ENCODE data around the gene VPS9D1. TPM values are rescaled to one million over a fixed set of nuclear protein-coding genes. Genes with fewer than 3 reads are reported as not detected.

Gene VPS9D1
- total and polyA plus RNA-seq, 4 donors, result 3.6 to 7.2 (median 4.1) TPM

DNA sequence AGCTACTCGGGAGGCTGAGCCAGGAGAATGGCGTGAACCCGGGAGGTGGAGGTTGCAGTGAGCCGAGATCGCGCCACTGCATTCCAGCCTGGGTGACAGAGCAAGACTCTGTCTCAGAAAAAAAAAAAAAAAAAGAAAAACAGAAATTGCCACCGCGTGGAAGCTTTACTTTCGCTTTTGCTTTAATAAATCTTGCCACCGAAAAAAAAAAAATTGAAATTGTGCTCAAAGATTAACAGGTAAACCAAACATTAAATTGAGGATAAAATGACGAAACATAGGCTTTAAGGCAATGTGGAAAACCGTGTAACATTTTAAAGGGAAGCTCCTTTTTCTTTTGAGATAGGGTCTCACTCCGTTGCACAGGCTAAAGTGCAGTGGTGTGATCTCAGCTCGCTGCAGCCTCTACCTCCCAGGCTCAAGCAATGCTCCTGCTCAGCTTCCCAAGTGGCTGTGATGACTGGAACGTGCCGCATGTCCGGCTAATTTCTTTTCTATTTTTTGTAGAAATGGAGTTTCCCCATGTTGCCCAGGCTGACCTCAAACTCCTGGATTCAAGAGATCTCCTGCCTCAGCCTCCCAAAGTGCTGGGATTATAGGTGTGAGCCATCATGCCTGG lies 40.7 kb upstream of the VPS9D1 start:
- DNase-seq (ENCODE audit: low spot score), result no peak
- peak overlapping the region; percentile 28 to 58 (median 38) for H3K4me3 ChIP-seq (ENCODE audit: low read depth in 1 of 3, low read length in 3 of 3)
- no peaks in the 10 kb centered on the region for H3K27me3 ChIP-seq (ENCODE audit: control insufficient read depth in 4 of 4, insufficient read depth in 4 of 4, low read length in 3 of 4)
- 26% methylated on average over 17 of the region's 17 CpGs for WGBS
- H3K36me3 ChIP-seq (ENCODE audit: control insufficient read depth in 4 of 4, insufficient read depth in 3 of 4, low read depth in 1 of 4, low read length in 3 of 4), result peaks cover 0 to 14% (median 0%) of the 10 kb centered on the region in 4 donors
- H3K4me1 ChIP-seq (ENCODE audit: control insufficient read depth in 4 of 4, insufficient read depth in 4 of 4, low read length in 3 of 4), result peaks cover 0 to 32% (median 16%) of the 10 kb centered on the region in 4 donors
- H3K27ac ChIP-seq (ENCODE audit: low read depth in 1 of 2, low read length in 2 of 2), result peak overlapping the region; percentile 71 to 81
- TF ChIP-seq, protein P1, sequence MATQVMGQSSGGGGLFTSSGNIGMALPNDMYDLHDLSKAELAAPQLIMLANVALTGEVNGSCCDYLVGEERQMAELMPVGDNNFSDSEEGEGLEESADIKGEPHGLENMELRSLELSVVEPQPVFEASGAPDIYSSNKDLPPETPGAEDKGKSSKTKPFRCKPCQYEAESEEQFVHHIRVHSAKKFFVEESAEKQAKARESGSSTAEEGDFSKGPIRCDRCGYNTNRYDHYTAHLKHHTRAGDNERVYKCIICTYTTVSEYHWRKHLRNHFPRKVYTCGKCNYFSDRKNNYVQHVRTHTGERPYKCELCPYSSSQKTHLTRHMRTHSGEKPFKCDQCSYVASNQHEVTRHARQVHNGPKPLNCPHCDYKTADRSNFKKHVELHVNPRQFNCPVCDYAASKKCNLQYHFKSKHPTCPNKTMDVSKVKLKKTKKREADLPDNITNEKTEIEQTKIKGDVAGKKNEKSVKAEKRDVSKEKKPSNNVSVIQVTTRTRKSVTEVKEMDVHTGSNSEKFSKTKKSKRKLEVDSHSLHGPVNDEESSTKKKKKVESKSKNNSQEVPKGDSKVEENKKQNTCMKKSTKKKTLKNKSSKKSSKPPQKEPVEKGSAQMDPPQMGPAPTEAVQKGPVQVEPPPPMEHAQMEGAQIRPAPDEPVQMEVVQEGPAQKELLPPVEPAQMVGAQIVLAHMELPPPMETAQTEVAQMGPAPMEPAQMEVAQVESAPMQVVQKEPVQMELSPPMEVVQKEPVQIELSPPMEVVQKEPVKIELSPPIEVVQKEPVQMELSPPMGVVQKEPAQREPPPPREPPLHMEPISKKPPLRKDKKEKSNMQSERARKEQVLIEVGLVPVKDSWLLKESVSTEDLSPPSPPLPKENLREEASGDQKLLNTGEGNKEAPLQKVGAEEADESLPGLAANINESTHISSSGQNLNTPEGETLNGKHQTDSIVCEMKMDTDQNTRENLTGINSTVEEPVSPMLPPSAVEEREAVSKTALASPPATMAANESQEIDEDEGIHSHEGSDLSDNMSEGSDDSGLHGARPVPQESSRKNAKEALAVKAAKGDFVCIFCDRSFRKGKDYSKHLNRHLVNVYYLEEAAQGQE (IDR thresholded peaks at IDR 0.05), result no peak
- TF ChIP-seq SP1 (IDR thresholded peaks at IDR 0.05), result no peak
- TF ChIP-seq RXRA (IDR thresholded peaks at IDR 0.05), result no peak
- TF ChIP-seq RAD21 (IDR thresholded peaks at IDR 0.05), result no peak
- no peak for TF ChIP-seq HNF4A (conservative IDR thresholded peaks at IDR 0.05)
- no peak for TF ChIP-seq FOXA2 (IDR thresholded peaks at IDR 0.05)
- TF ChIP-seq, protein P2, sequence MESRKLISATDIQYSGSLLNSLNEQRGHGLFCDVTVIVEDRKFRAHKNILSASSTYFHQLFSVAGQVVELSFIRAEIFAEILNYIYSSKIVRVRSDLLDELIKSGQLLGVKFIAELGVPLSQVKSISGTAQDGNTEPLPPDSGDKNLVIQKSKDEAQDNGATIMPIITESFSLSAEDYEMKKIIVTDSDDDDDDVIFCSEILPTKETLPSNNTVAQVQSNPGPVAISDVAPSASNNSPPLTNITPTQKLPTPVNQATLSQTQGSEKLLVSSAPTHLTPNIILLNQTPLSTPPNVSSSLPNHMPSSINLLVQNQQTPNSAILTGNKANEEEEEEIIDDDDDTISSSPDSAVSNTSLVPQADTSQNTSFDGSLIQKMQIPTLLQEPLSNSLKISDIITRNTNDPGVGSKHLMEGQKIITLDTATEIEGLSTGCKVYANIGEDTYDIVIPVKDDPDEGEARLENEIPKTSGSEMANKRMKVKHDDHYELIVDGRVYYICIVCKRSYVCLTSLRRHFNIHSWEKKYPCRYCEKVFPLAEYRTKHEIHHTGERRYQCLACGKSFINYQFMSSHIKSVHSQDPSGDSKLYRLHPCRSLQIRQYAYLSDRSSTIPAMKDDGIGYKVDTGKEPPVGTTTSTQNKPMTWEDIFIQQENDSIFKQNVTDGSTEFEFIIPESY (IDR thresholded peaks at IDR 0.05), result no peak
- no peak for TF ChIP-seq GABPA (IDR thresholded peaks at IDR 0.05 in 1 of 2, conservative IDR thresholded peaks at IDR 0.05 in 1 of 2)
- no peak for TF ChIP-seq EGR1 (IDR thresholded peaks at IDR 0.05; ENCODE audit: low read depth in 2 of 2)
- no peak for TF ChIP-seq JUND (IDR thresholded peaks at IDR 0.05)
- TF ChIP-seq FOXA1 (IDR thresholded peaks at IDR 0.05), result no peak
- TF ChIP-seq, protein P3, sequence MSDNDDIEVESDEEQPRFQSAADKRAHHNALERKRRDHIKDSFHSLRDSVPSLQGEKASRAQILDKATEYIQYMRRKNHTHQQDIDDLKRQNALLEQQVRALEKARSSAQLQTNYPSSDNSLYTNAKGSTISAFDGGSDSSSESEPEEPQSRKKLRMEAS (IDR thresholded peaks at IDR 0.05), result no peak
- TF ChIP-seq, protein P4, sequence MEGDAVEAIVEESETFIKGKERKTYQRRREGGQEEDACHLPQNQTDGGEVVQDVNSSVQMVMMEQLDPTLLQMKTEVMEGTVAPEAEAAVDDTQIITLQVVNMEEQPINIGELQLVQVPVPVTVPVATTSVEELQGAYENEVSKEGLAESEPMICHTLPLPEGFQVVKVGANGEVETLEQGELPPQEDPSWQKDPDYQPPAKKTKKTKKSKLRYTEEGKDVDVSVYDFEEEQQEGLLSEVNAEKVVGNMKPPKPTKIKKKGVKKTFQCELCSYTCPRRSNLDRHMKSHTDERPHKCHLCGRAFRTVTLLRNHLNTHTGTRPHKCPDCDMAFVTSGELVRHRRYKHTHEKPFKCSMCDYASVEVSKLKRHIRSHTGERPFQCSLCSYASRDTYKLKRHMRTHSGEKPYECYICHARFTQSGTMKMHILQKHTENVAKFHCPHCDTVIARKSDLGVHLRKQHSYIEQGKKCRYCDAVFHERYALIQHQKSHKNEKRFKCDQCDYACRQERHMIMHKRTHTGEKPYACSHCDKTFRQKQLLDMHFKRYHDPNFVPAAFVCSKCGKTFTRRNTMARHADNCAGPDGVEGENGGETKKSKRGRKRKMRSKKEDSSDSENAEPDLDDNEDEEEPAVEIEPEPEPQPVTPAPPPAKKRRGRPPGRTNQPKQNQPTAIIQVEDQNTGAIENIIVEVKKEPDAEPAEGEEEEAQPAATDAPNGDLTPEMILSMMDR (IDR thresholded peaks at IDR 0.05; ENCODE audit: low read depth, low read length, missing input control), result no peak
- no peaks in the 10 kb centered on the region for H3K9me3 ChIP-seq (ENCODE audit: control insufficient read depth in 4 of 4, low read length in 3 of 4)
- peak overlapping the region; percentile 21 to 84 for H3K9ac ChIP-seq (ENCODE audit: low read depth in 1 of 2, low read length in 2 of 2)

DNA sequence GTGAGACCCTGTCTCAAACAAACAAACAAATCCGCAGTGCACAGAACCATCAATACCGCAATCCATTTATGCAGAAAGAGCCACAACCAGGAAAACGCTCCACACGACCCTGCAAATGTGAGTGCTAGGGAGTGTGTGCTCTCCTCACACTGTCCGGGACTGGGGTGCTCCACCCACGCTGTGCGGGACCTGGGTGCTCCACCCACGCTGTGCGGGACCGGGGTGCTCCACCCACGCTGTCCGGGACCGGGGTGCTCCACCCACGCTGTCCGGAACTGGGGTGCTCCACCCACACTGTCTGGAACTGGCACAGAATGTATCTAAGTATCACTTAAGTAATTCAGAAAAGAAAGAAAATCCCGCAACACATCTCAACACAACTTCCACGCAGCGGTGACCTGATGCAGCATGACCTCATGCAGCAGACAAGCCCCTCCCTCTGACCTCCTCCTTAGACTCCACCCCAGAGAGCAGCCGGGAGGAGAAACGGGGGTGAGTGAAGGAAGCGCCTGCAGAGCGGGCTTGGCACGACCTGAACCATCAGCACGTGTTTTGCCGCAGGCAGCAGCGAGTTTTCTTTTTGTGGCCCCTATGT lies 39.1 kb upstream of the VPS9D1 start:
- H3K4me3 ChIP-seq (ENCODE audit: low read depth in 1 of 3, low read length in 3 of 3), result no peak overlapping the region
- H3K27ac ChIP-seq (ENCODE audit: low read depth in 1 of 2, low read length in 2 of 2), result no peak overlapping the region
- DNase-seq (ENCODE audit: low spot score), result peak; percentile 60
- H3K9ac ChIP-seq (ENCODE audit: low read depth in 1 of 2, low read length in 2 of 2), result no peak overlapping the region
- 91% methylated on average over 26 of the region's 26 CpGs for WGBS
- no peaks in the 10 kb centered on the region for H3K9me3 ChIP-seq (ENCODE audit: control insufficient read depth in 4 of 4, low read length in 3 of 4)
- peaks cover 0 to 14% (median 0%) of the 10 kb centered on the region in 4 donors for H3K36me3 ChIP-seq (ENCODE audit: control insufficient read depth in 4 of 4, insufficient read depth in 3 of 4, low read depth in 1 of 4, low read length in 3 of 4)
- H3K27me3 ChIP-seq (ENCODE audit: control insufficient read depth in 4 of 4, insufficient read depth in 4 of 4, low read length in 3 of 4), result no peaks in the 10 kb centered on the region
- peaks cover 0 to 24% (median 10%) of the 10 kb centered on the region in 4 donors for H3K4me1 ChIP-seq (ENCODE audit: control insufficient read depth in 4 of 4, insufficient read depth in 4 of 4, low read length in 3 of 4)
- TF ChIP-seq HNF4G (IDR thresholded peaks at IDR 0.05) (no peak), YY1 (IDR thresholded peaks at IDR 0.05) (no peak), GABPA (IDR thresholded peaks at IDR 0.05 in 1 of 2, conservative IDR thresholded peaks at IDR 0.05 in 1 of 2) (no peak), FOXA2 (IDR thresholded peaks at IDR 0.05) (no peak), JUND (IDR thresholded peaks at IDR 0.05) (no peak), RXRA (IDR thresholded peaks at IDR 0.05) (no peak), TAF1 (conservative IDR thresholded peaks at IDR 0.05) (no peak), FOXA1 (IDR thresholded peaks at IDR 0.05) (no peak), SP1 (IDR thresholded peaks at IDR 0.05) (no peak), RAD21 (IDR thresholded peaks at IDR 0.05) (no peak), EGR1 (IDR thresholded peaks at IDR 0.05; ENCODE audit: low read depth in 2 of 2) (no peak), NR2F2 (IDR thresholded peaks at IDR 0.05) (no peak)
- TF ChIP-seq, protein P5, sequence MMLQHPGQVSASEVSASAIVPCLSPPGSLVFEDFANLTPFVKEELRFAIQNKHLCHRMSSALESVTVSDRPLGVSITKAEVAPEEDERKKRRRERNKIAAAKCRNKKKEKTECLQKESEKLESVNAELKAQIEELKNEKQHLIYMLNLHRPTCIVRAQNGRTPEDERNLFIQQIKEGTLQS (IDR thresholded peaks at IDR 0.05), result no peak
- TF ChIP-seq, protein P3 (IDR thresholded peaks at IDR 0.05), result no peak
- TF ChIP-seq, protein P2 (IDR thresholded peaks at IDR 0.05), result no peak

All from liver (tissue), 9 donors.